ENCODE measurements around the gene HSP90AA1. TPM values are rescaled to one million over a fixed set of nuclear protein-coding genes. Genes with fewer than 3 reads are reported as not detected.

HSP90AA1 gene
- total RNA-seq (2021), result 808 to 842 TPM (median 832 TPM) in 3 replicates
- percentile 88 among the genes with signal in this experiment for Bru-seq, nascent RNA
- long read RNA-seq, experiment 1, transcript HSP90AA1-201 (11 exons, 3,379 nt), result major isoform, 2,060 of 2,784 reads
- long read RNA-seq, experiment 1, transcript HSP90AA1-202 (12 exons, 3,510 nt), result minor isoform, 6 of 2,784 reads
- long read RNA-seq, experiment 1, partial matches to known transcripts, result 673 of 2,784 reads
- long read RNA-seq, experiment 1, other reads (novel, unspliced or antisense), result 43 of 2,784 reads
- long read RNA-seq, experiment 2, transcript HSP90AA1-201 (11 exons, 3,379 nt), result major isoform, 586 of 1,749 reads
- long read RNA-seq, experiment 2, partial matches to known transcripts, result 965 of 1,749 reads
- long read RNA-seq, experiment 2, other reads (novel, unspliced or antisense), result 197 of 1,749 reads
- long read RNA-seq, experiment 3, transcript HSP90AA1-201 (11 exons, 3,379 nt), result major isoform, 929 of 3,191 reads
- long read RNA-seq, experiment 3, partial matches to known transcripts, result 2,211 of 3,191 reads
- long read RNA-seq, experiment 3, other reads (novel, unspliced or antisense), result 50 of 3,191 reads

- ATAC-seq (peak; percentile 76), DNase-seq (ENCODE audit: low spot score) (peak; percentile 94)
- peak within 1 kb of the TSS; percentile 96 for H3K27ac Mint-ChIP-seq
- ChIA-PET POLR2A (interaction anchor here (0.7 to 1.4 kb wide), 5 partner anchors 35 to 122 kb away, joined by 3 to 11 read pairs (median 3); no protein-coding TSS in a partner anchor), CTCF (interaction anchor here (0.7 to 3.2 kb wide), 3 partner anchors 10 to 40 kb away, joined by 6 to 19 read pairs (median 17); no protein-coding TSS in a partner anchor)
- no peaks in the 10 kb centered on the region for H3K9me3 Mint-ChIP-seq
- H3K36me3 Mint-ChIP-seq, result peaks cover 42% of the 10 kb centered on the region
- peak within 1 kb of the TSS; percentile 97 for H3K4me3 Mint-ChIP-seq
- H3K27me3 Mint-ChIP-seq (ENCODE audit: low read depth), result no peaks in the 10 kb centered on the region
- peaks cover 53% of the 10 kb centered on the region for H3K4me1 Mint-ChIP-seq
- TF ChIP-seq GABPB1 (CRISPR knock-in tag; IDR thresholded peaks at IDR 0.05) (peak; percentile 76), ARID4B (CRISPR knock-in tag; IDR thresholded peaks at IDR 0.05; ENCODE audit: borderline replicate concordance) (peak; percentile 85; the same call in 1 of the 2 replicates), USF2 (CRISPR knock-in tag; IDR thresholded peaks at IDR 0.05) (no peak), ZNF416 (CRISPR knock-in tag; IDR thresholded peaks at IDR 0.05) (peak; percentile 40; the same call in 1 of the 2 replicates), ZNF512 (CRISPR knock-in tag; IDR thresholded peaks at IDR 0.05; ENCODE audit: borderline replicate concordance) (no peak), ZNF232 (CRISPR knock-in tag; IDR thresholded peaks at IDR 0.05) (peak; percentile 20; the same call in 1 of the 2 replicates), CREM (CRISPR knock-in tag; IDR thresholded peaks at IDR 0.05) (peak; percentile 51), FOXK1 (CRISPR knock-in tag; IDR thresholded peaks at IDR 0.05) (peak; percentile 69; the same call in 1 of the 2 replicates), FOXP1 (CRISPR knock-in tag; IDR thresholded peaks at IDR 0.05; ENCODE audit: borderline replicate concordance) (peak; percentile 3; the same call in 1 of the 2 replicates), ATF2 (CRISPR knock-in tag; IDR thresholded peaks at IDR 0.05; ENCODE audit: borderline replicate concordance, low read depth) (no peak), SMAD4 (CRISPR knock-in tag; IDR thresholded peaks at IDR 0.05) (no peak), TEAD1 (CRISPR knock-in tag; IDR thresholded peaks at IDR 0.05) (peak; percentile 66; the same call in 1 of the 2 replicates), FOXP4 (CRISPR knock-in tag; IDR thresholded peaks at IDR 0.05) (peak; percentile 58), ZNF138 (CRISPR knock-in tag; conservative IDR thresholded peaks at IDR 0.05) (0 out of 2 replicates have a peak, but pooled peaks have one; percentile 30), NR2C2 (CRISPR knock-in tag; IDR thresholded peaks at IDR 0.05) (no peak), MYBL2 (CRISPR knock-in tag; IDR thresholded peaks at IDR 0.05) (peak; percentile 22; the same call in 1 of the 2 replicates), SP1 (CRISPR knock-in tag; conservative IDR thresholded peaks at IDR 0.05) (peak; percentile 52; the same call in 1 of the 2 replicates), ZMAT4 (CRISPR knock-in tag; IDR thresholded peaks at IDR 0.05) (no peak), ZNF281 (CRISPR knock-in tag; IDR thresholded peaks at IDR 0.05) (0 out of 2 replicates have a peak, but pooled peaks have one; percentile 16), ETV6 (CRISPR knock-in tag; IDR thresholded peaks at IDR 0.05) (peak; percentile 95)
Measured at GRCh38 chr14:102086972-102087761, at the start of gene HSP90AA1. TSS of gene HSP90AA1 (minus strand) at chr14:102087044. CDS start at chr14:102086378, 666 bp downstream.
